Ovary (tissue), 9 donors: ENCODE results near the gene ATP6AP1. TPM values are rescaled to one million over a fixed set of nuclear protein-coding genes. Genes with fewer than 3 reads are reported as not detected.

ENCODE experiments used
- DNase-seq, 5 donors: peaks; one replicate each; pipeline ENCODE4 v3.0.0-alpha.2; 2019 to 2020
- H3K27ac ChIP-seq, 2 donors: fragments of 200-600 bp; one replicate each; pipeline versions ENCODE4 v1.5.1 to v1.8.0; 2019 to 2022
- H3K27me3 ChIP-seq: fragments of 200-600 bp; one replicate; pipeline ENCODE4 v1.8.0; 2022
- H3K36me3 ChIP-seq: fragments of 200-600 bp; sonication (generic); one replicate; pipeline ENCODE4 v1.5.1; 2019
- H3K4me1 ChIP-seq: one replicate; pipeline ENCODE4 v1.8.1; 2013; ENCODE audit warnings: mild to moderate bottlenecking, moderate library complexity; ENCODE audit not compliant: insufficient read depth
- H3K4me3 ChIP-seq: fragments of 200-600 bp; sonication (generic); one replicate; pipeline ENCODE4 v1.5.1; 2017
- H3K9me3 ChIP-seq, 2 donors: fragments of 200-600 bp in 1 of 2; sonication (generic) in 1 of 2; one replicate each; pipeline versions ENCODE4 v1.5.1 to v1.8.1; 2013 to 2019; ENCODE audit warnings: mild to moderate bottlenecking in 1 of 2, moderate library complexity in 1 of 2
- CTCF ChIP-seq, 3 donors: fragments of 450-650 bp in 2 of 3; fragments of 200-600 bp in 1 of 3; IDR thresholded peaks; one replicate each; pipeline versions ENCODE4 v1.5.1 to v1.8.0; 2016 to 2022; ENCODE audit warnings: antibody characterized with exemption in 3 of 3, mild to moderate bottlenecking in 1 of 3
- EP300 ChIP-seq: sonication (generic); formaldehyde crosslinking; IDR thresholded peaks from one replicate; pipeline ENCODE4 v1.6.1; 2017; ENCODE audit warnings: antibody characterized with exemption
- POLR2A ChIP-seq: fragments of 450-650 bp; IDR thresholded peaks from one replicate; pipeline ENCODE4 v1.6.1; 2017; ENCODE audit warnings: antibody characterized with exemption, mild to moderate bottlenecking, moderate library complexity
- WGBS, 3 donors: extraction: QIAGEN DNeasy Blood & Tissue Kit in 1 of 3; methylation state at CpG; one replicate each; pipeline versions ENCODE4 v1.1.5 to v1.1.7; 2013 to 2017; 5-methylcytosine and 5-hydroxymethylcytosine counted together
- intact Hi-C, 4 donors: fragments of 100-400 bp; cut with DNase I; formaldehyde crosslinking; loops; one replicate each; pipeline versions ENCODE4 v1.11.0 to v1.15.1; 2022 to 2023
- polyA plus RNA-seq, 2 donors: library from polyadenylated mRNA; stranded (reverse); fragments of 200-250 nt in 1 of 2; fragments of 350-450 nt in 1 of 2; fragmentation: Illumina TruSeq in 1 of 2; extraction: RNeasy Lipid Tissue Mini Kit (QIAGEN cat#74804) in 1 of 2; gene quantifications; one replicate each; pipeline ENCODE4 v1.2.3, GENCODE V29; 2013 to 2014
- total RNA-seq, 7 donors: library from RNA; depleted of rRNA in 2 of 7; stranded (reverse); fragments of >200 nt in 2 of 7; fragmentation: NEBNext Ultra II Directional in 3 of 7; extraction: Animal tissue kit (Norgen Biotek cat#: 25700) in 3 of 7; gene quantifications; one replicate each; pipeline versions ENCODE4 v1.1.0 to v1.2.4, GENCODE V29; 2016 to 2023
- donor health status: DM: no; HTN: no; CAD: no; lungs with moderate emphysema.
- donor health status: DM: no; HTN: no; CAD: no.
- donor health status: Bipolar disorder and iron deficiency.
- donor health status: DM: yes; HTN: yes; CAD: no.
- donor health status: DM: no; HTN: no; CAD: no.
- donor health status: DM: yes; HTN: yes; CAD: no.

ATP6AP1 gene
- total and polyA plus RNA-seq, 9 donors: 29.6 to 77.8 (median 58.6) TPM

- WGBS, 3 donors: 75 to 82% (median 76%) methylated on average over 7 of the region's 7 CpGs
- H3K9me3 ChIP-seq: no peaks in the 10 kb centered on the region
- peaks cover 3% of the 10 kb centered on the region for H3K4me1 ChIP-seq
- no peak overlapping the region for H3K27ac ChIP-seq
- DNase-seq: no peak
- H3K36me3 ChIP-seq: no peaks in the 10 kb centered on the region
- intact Hi-C loops: no loop called here
- no peak for TF ChIP-seq CTCF (IDR thresholded peaks at IDR 0.05)
- TF ChIP-seq EP300: no peak
- no peak for TF ChIP-seq POLR2A
- no peak overlapping the region for H3K4me3 ChIP-seq
- H3K27me3 ChIP-seq: no peaks in the 10 kb centered on the region
Measured at GRCh38 chrX:154482786-154483185, 54.3 kb downstream of the ATP6AP1 start.

- WGBS, 3 donors: 78 to 79% (median 79%) methylated on average over 7 of the region's 7 CpGs
- no peak overlapping the region for H3K27ac ChIP-seq
- no peaks in the 10 kb centered on the region for H3K9me3 ChIP-seq
- H3K4me3 ChIP-seq: no peak overlapping the region
- no peaks in the 10 kb centered on the region for H3K36me3 ChIP-seq
- H3K27me3 ChIP-seq: no peaks in the 10 kb centered on the region
- no peak for DNase-seq
- H3K4me1 ChIP-seq: no peaks in the 10 kb centered on the region
- TF ChIP-seq CTCF (IDR thresholded peaks at IDR 0.05) (no peak), EP300 (no peak), POLR2A (no peak)
- intact Hi-C loops: no loop called here
Measured at GRCh38 chrX:154483325-154483724, 54.8 kb downstream of the ATP6AP1 start.

GRCh38 chrX:154484255-154485149 lies 56.0 kb downstream of the ATP6AP1 start:
- peak in 1 of 5 donors; percentile 23 for DNase-seq

GRCh38 chrX:154485150-154486051 lies 56.9 kb downstream of the ATP6AP1 start:
- TF ChIP-seq EP300 (no peak), POLR2A (no peak), CTCF (IDR thresholded peaks at IDR 0.05) (no peak)
- Histone ChIP-seq H3K27ac (peak overlapping the region; percentile 52 to 80), H3K9me3 (no peaks in the 10 kb centered on the region), H3K27me3 (no peaks in the 10 kb centered on the region), H3K4me3 (peak overlapping the region; percentile 53), H3K4me1 (no peaks in the 10 kb centered on the region), H3K36me3 (no peaks in the 10 kb centered on the region)
- intact Hi-C loops: no loop called here
- peak in 2 of 5 donors; percentile 31 to 56 for DNase-seq
- WGBS, 3 donors: 63 to 66% (median 66%) methylated on average over 32 to 35 of the region's 35 CpGs

More at GRCh38 chrX:154484255-154485149, 56.0 kb downstream of the ATP6AP1 start:
- H3K27ac ChIP-seq: no peak overlapping the region
- no peak for TF ChIP-seq POLR2A
- intact Hi-C loops: no loop called here
- no peaks in the 10 kb centered on the region for H3K36me3 ChIP-seq
- H3K9me3 ChIP-seq: no peaks in the 10 kb centered on the region
- 85 to 86% (median 86%) methylated on average over 16 of the region's 16 CpGs for WGBS, 3 donors
- H3K4me1 ChIP-seq: no peaks in the 10 kb centered on the region
- H3K27me3 ChIP-seq: no peaks in the 10 kb centered on the region
- H3K4me3 ChIP-seq: no peak overlapping the region
